Body of pancreas (tissue), 4 donors: Measurements from ENCODE around the gene CHODL. TPM values are rescaled to one million over a fixed set of nuclear protein-coding genes. Genes with fewer than 3 reads are reported as not detected.

ENCODE experiments used
- ATAC-seq: fragments of 150-250 bp; one replicate; pipeline ENCODE4 v1.9.1; 2016
- DNase-seq, 4 donors: peaks; one replicate each; pipeline ENCODE4 v3.0.0-alpha.2; 2019
- H3K27ac ChIP-seq, 4 donors: fragments of 200-600 bp; sonication (generic); 1 replicate in 3 of 4; 2 replicates in 1 of 4; pipeline versions ENCODE4 v1.5.1 to v1.6.1; 2016 to 2019; ENCODE audit warnings: mild to moderate bottlenecking in 1 of 4, mixed read lengths in 1 of 4, moderate library complexity in 1 of 4
- H3K27me3 ChIP-seq, 2 donors: fragments of 200-600 bp; sonication (generic); one replicate each; pipeline ENCODE4 v1.6.0; 2016; ENCODE audit warnings: mild to moderate bottlenecking in 1 of 2
- H3K36me3 ChIP-seq, 2 donors: fragments of 200-600 bp; sonication (generic); replicated peaks in 1 of 2; 2 replicates each; pipeline ENCODE4 v1.5.1; 2016; ENCODE audit warnings: low read depth in 2 of 2; ENCODE audit not compliant: insufficient read depth in 1 of 2
- H3K4me1 ChIP-seq: fragments of 200-600 bp; sonication (generic); one replicate; pipeline ENCODE4 v1.6.0; 2016
- H3K4me3 ChIP-seq, 2 donors: fragments of 200-600 bp; sonication (generic); 1 replicate in 1 of 2; 2 replicates in 1 of 2; pipeline ENCODE4 v1.5.1; 2016 to 2019
- H3K9me3 ChIP-seq, 3 donors: fragments of 200-600 bp; sonication (generic); 1 replicate in 2 of 3; 2 replicates in 1 of 3; pipeline ENCODE4 v1.5.1; 2016
- CTCF ChIP-seq, 7 experiments: fragments of 450-650 bp in 4 of 7; fragments of 200-600 bp in 3 of 7; sonication (generic) in 3 of 7; IDR thresholded peaks; one replicate each; pipeline ENCODE4 v1.5.1; 2016 to 2019; ENCODE audit warnings: antibody characterized with exemption in 7 of 7
- POLR2A ChIP-seq, 3 donors: fragments of 450-650 bp; IDR thresholded peaks; one replicate each; pipeline ENCODE4 v1.6.1; 2016; ENCODE audit warnings: antibody characterized with exemption in 3 of 3, mild to moderate bottlenecking in 2 of 3
- WGBS, 2 donors: methylation state at CpG; one replicate each; pipeline ENCODE4 v1.1.5; 2017; 5-methylcytosine and 5-hydroxymethylcytosine counted together
- intact Hi-C: fragments of 100-400 bp; cut with DNase I; formaldehyde crosslinking; loops from one replicate; pipeline ENCODE4 v1.15.1; 2023
- total RNA-seq, 2 donors: library from RNA; depleted of rRNA; stranded (reverse); fragments of >200 nt; gene quantifications; one replicate each; pipeline ENCODE4 v1.1.0, GENCODE V29; 2016

CHODL gene
- total RNA-seq, 2 donors from 2014 or later: 0.26 to 4.9 TPM

- DNase-seq (no peak), ATAC-seq (no peak)
- Histone ChIP-seq H3K4me3 (no peak overlapping the region), H3K9me3 (no peaks in the 10 kb centered on the region), H3K36me3 (no peaks in the 10 kb centered on the region), H3K27me3 (no peaks in the 10 kb centered on the region), H3K27ac (no peak overlapping the region), H3K4me1 (no peaks in the 10 kb centered on the region)
- intact Hi-C loops: no loop called here
- TF ChIP-seq CTCF (IDR thresholded peaks at IDR 0.05) (no peak), POLR2A (IDR thresholded peaks at IDR 0.05) (no peak)
- 43 to 48% methylated on average over 4 of the region's 4 CpGs for WGBS, 2 donors
Measured at GRCh38 chr21:18273400-18273799, 28.8 kb downstream of the CHODL start.

- no peak overlapping the region for H3K4me3 ChIP-seq
- 43 to 52% methylated on average over 5 of the region's 5 CpGs for WGBS, 2 donors
Measured at GRCh38 chr21:18274370-18274769, 29.7 kb downstream of the CHODL start.

GRCh38 chr21:18275781-18276180 is 31.1 kb downstream of the CHODL start:
- H3K27me3 ChIP-seq: no peaks in the 10 kb centered on the region
- H3K9me3 ChIP-seq: no peaks in the 10 kb centered on the region
- DNase-seq: no peak
- ATAC-seq: no peak
- H3K4me3 ChIP-seq: no peak overlapping the region
- no peak overlapping the region for H3K27ac ChIP-seq
- WGBS, 2 donors: 22 to 24% methylated on average over 3 of the region's 3 CpGs
- no peaks in the 10 kb centered on the region for H3K36me3 ChIP-seq
- H3K4me1 ChIP-seq: no peaks in the 10 kb centered on the region
- TF ChIP-seq CTCF (IDR thresholded peaks at IDR 0.05): no peak
- no peak for TF ChIP-seq POLR2A (IDR thresholded peaks at IDR 0.05)
- intact Hi-C loops: no loop called here

More at GRCh38 chr21:18274370-18274769, 29.7 kb downstream of the CHODL start:
- Histone ChIP-seq H3K9me3 (no peaks in the 10 kb centered on the region), H3K4me1 (no peaks in the 10 kb centered on the region), H3K27ac (no peak overlapping the region), H3K27me3 (no peaks in the 10 kb centered on the region), H3K36me3 (no peaks in the 10 kb centered on the region)
- ATAC-seq: no peak
- TF ChIP-seq CTCF (IDR thresholded peaks at IDR 0.05) (no peak), POLR2A (IDR thresholded peaks at IDR 0.05) (no peak)
- DNase-seq: no peak
- intact Hi-C loops: no loop called here

GRCh38 chr21:18285379-18285778 is 40.7 kb downstream of the CHODL start:
- Histone ChIP-seq H3K27ac (no peak overlapping the region), H3K4me1 (no peaks in the 10 kb centered on the region), H3K9me3 (no peaks in the 10 kb centered on the region), H3K27me3 (no peaks in the 10 kb centered on the region), H3K4me3 (no peak overlapping the region), H3K36me3 (no peaks in the 10 kb centered on the region)
- WGBS, 2 donors: 49 to 61% methylated on average over 4 of the region's 4 CpGs
- intact Hi-C loops: no loop called here
- no peak for TF ChIP-seq POLR2A (IDR thresholded peaks at IDR 0.05)
- TF ChIP-seq CTCF (IDR thresholded peaks at IDR 0.05): no peak
- DNase-seq: no peak
- ATAC-seq: no peak

- 24 to 31% methylated on average over 2 of the region's 2 CpGs for WGBS, 2 donors
- DNase-seq (no peak), ATAC-seq (no peak)
- H3K36me3 ChIP-seq: no peaks in the 10 kb centered on the region
- H3K4me1 ChIP-seq: no peaks in the 10 kb centered on the region
- intact Hi-C loops: no loop called here
- TF ChIP-seq POLR2A (IDR thresholded peaks at IDR 0.05) (no peak), CTCF (IDR thresholded peaks at IDR 0.05) (no peak)
- H3K27ac ChIP-seq: no peak overlapping the region
- H3K9me3 ChIP-seq: no peaks in the 10 kb centered on the region
- no peak overlapping the region for H3K4me3 ChIP-seq
- H3K27me3 ChIP-seq: no peaks in the 10 kb centered on the region
Measured at GRCh38 chr21:18289876-18290275, 45.2 kb downstream of the CHODL start.
